ENCODE measurements around the gene LGALS3BP. TPM values are rescaled to one million over a fixed set of nuclear protein-coding genes. Genes with fewer than 3 reads are reported as not detected.

Gene LGALS3BP
- total and polyA plus RNA-seq, 2 of the 13 experiments (the other 11 are each of a cell fraction or from before 2014, with no cell fraction given) = 137 to 332 TPM

GRCh38 chr17:78947235-78948149 lies 32.2 kb downstream of the LGALS3BP start (continued):
- no peak for TF ChIP-seq SPEN (CRISPR knock-in tag; IDR thresholded peaks at IDR 0.05; ENCODE audit: low read depth)
- no peak for TF ChIP-seq ZNF780A (CRISPR knock-in tag; IDR thresholded peaks at IDR 0.05)
- TF ChIP-seq ZBTB14 (CRISPR knock-in tag; IDR thresholded peaks at IDR 0.05) = no peak
- TF ChIP-seq ZNF768 (CRISPR knock-in tag; IDR thresholded peaks at IDR 0.05) = no peak
- no peak for TF ChIP-seq MXD4 (CRISPR knock-in tag; IDR thresholded peaks at IDR 0.05)
- no peak for TF ChIP-seq ASH2L (IDR thresholded peaks at IDR 0.05; ENCODE audit: insufficient read length, low read depth, low read length)
- peak; percentile 56; the same call in 1 of the 2 replicates for TF ChIP-seq HDAC2 (CRISPR knock-in tag; IDR thresholded peaks at IDR 0.05)
- TF ChIP-seq THAP11 (CRISPR knock-in tag; IDR thresholded peaks at IDR 0.05) = no peak
- TF ChIP-seq ELF3 (CRISPR knock-in tag; IDR thresholded peaks at IDR 0.05) = peak; percentile 58; the same call in 1 of the 2 replicates
- TF ChIP-seq ATF4 (CRISPR knock-in tag; IDR thresholded peaks at IDR 0.05) = no peak
- TF ChIP-seq ZNF747 (CRISPR knock-in tag; IDR thresholded peaks at IDR 0.05; ENCODE audit: borderline replicate concordance) = no peak
- no peak for TF ChIP-seq ZNF18 (CRISPR knock-in tag; IDR thresholded peaks at IDR 0.05; ENCODE audit: insufficient replicate concordance)
- TF ChIP-seq FOXP4 (CRISPR knock-in tag; IDR thresholded peaks at IDR 0.05) = peak; percentile 70; the same call in 1 of the 2 replicates
- TF ChIP-seq ZFY (CRISPR knock-in tag; IDR thresholded peaks at IDR 0.05) = no peak
- TF ChIP-seq DR1 (CRISPR knock-in tag; IDR thresholded peaks at IDR 0.05) = no peak
- no peak for TF ChIP-seq THAP8 (CRISPR knock-in tag; IDR thresholded peaks at IDR 0.05; ENCODE audit: borderline replicate concordance)
- no peak for TF ChIP-seq ATF2 (CRISPR knock-in tag; IDR thresholded peaks at IDR 0.05)
- TF ChIP-seq ZNF280B (CRISPR knock-in tag; IDR thresholded peaks at IDR 0.05; ENCODE audit: borderline replicate concordance) = no peak

Data from HepG2 (cell line).